Right hindlimb (tissue), 1 donor: ENCODE data around the gene ERH.

ENCODE experiments used
- DNase-seq: peaks from one replicate; pipeline ENCODE4 v3.0.0-alpha.2; 2018

ERH gene

DNA sequence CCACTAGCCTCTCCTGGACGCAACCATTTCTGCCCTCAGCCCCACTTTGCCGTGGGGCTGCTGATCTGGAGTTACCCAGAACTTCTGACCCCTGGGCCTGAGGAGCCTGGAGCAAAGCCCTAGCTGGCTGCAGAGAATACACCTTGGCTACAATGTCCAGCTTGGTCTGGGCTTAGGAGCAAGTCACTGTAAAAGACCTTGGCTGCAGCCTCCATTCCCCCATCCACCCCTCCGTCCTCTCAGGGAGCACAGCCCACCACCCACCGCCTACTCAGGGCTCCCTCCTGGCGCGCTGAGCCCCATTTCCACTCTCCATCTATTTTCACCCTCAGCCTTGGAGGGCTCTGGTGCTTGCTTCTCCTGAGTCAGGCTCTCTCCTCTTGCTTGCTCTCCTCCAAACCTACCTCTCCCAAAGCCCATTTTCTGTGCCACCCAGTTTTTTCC is 42.9 kb downstream of the ERH start:
- DNase-seq = no peak

DNA sequence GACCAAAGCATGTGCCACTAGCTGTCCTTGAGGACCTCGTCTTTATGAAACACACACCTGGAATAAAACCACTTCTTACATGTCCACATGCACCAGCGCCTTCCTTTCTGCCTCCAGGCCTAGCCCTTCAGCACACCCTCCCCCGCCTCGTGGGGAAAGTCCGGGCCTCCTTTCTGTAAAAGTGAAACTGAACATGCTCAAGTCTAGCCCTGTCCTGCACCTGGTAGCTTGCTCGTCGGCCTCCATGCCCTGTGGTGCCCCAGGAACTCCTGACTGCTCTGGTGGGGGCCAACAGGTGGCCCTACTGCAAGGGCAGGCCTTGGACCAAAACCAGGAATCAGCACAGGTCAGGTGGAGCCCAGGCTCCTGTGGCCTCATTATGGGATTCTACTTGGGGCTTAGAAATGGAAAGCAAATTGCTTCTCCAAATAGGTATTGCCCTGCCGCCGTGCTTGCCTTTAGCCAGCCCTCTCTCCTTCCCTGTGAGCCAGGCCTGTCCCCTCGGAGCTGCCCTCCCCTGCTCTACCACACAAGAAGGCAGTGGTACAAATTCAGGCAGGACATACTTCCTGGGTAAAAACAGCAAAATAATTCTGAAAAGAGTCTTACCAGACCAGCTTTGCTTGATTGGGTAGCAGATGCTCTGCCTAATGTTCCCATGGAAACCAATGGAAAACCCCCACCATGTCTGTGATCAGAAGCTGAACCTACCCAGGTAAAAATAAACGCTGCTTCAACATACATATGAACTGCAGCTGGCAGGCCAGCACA is 43.5 kb downstream of the ERH start:
- DNase-seq = no peak

GRCh38 chr14:69353168-69353567 is 44.9 kb downstream of the ERH start:
- no peak for DNase-seq

DNA sequence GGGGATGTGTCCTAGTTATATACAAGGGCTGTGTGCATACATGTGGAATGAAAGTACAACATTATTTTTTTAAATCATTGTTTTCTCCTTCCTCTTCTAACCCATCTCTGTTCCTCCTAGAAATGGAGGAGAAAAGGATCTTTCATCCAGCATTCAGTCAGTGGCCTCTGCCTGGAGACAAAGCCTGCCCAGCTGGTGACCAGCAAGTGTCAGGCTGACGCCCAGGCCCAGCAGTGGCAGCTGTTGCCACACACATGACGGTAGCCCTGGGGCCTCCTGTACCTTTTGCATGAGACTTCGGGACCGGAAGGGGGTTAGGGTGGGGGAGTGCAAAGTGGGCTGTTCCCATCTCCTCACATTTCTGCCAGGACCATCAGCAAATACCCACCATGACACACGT is 46.2 kb downstream of the ERH start:
- DNase-seq = no peak

- DNase-seq = no peak
These were observed 46.7 kb downstream of the ERH start for GRCh38 chr14:69351385-69351784.

GRCh38 chr14:69350892-69351291 is 47.2 kb downstream of the ERH start:
- DNase-seq = no peak

DNA sequence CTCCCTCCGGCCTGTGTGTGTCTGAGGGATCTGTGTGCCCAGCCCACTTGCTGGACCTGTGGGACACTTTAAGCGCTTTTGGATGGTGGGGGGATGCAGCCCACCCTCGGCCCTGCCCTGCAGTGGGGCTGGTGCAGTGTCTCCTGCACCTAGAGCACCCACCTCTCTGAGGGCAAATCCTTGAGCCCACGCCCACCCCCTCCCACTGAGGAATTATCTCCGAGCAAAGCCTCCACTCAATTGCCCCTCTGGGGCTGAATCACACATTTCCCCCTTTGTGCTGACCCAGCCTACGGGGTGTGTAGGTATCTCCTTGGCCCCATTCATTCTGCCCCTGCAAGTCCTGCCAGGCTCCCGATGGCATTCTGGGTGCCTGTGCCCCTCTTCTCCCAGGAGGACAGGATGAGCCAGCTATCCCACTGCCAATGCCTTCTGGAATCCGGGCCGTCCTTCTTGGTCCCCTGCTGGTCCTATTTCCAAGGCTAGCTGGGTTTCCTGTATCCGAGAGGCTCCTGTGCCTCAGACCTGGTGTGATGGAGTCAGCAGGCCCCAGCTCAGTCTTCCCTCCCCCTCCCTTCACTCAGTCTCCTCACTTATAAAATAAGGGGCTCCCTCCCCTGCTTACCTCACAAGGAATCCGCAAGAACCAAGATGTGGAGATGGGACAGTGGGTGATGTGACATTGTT is 48.9 kb downstream of the ERH start:
- no peak for DNase-seq

GRCh38 chr14:69346710-69347109 is 51.4 kb downstream of the ERH start:
- DNase-seq = no peak

GRCh38 chr14:69345402-69345801 is 52.7 kb downstream of the ERH start:
- DNase-seq = no peak

- no peak for DNase-seq
These were observed 53.9 kb downstream of the ERH start for GRCh38 chr14:69344171-69344570.

DNA sequence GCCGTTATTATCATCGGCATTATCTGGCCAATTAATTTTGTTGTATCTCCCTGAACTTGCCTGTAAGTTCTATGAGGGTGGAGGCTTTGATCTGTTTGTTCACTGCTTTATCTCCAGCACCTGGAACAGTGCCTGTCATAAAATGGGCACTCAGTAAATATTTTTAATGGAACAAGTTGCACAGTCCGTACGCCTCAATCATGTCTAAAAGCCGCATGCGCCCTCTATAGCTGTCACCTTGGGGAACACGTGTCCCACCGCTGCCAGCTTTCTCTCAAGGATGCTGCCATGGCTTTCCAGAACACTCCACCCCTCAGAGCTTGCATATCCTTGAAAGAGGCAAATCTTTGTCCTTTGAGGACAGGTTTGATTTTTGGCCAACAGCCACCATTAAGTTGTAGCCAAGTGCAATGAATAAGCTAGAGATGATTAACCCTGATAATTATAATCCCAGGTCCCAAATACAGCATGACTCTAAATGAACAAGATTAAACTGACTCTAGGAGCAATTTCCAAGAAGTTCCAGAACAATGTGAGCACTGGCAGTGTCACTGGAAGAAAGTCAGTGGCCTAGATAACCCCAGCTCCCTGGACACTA is 55.1 kb downstream of the ERH start:
- no peak for DNase-seq

DNA sequence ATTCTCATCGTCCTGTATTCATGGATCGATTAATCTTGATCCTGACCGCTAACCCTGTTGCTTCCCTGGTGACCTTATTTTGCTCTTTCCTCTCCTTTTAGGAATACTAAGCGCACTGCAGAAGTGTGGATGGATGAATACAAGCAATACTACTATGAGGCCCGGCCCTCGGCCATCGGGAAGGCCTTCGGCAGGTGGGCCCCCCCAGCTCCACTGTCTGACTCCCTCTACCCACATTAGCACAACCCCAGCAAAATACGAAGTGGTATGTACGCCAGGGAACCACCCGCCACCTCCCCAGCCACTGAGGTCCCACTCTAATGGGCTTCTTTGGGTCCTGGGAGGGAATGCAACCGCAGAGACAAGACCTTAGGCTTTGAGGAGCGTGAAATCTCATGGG is 58.7 kb downstream of the ERH start:
- DNase-seq = no peak

GRCh38 chr14:69337984-69338383 is 60.1 kb downstream of the ERH start:
- DNase-seq = no peak

GRCh38 chr14:69335371-69335771 is 62.7 kb downstream of the ERH start:
- DNase-seq = no peak

GRCh38 chr14:69334576-69334975 is 63.5 kb downstream of the ERH start:
- DNase-seq = no peak

GRCh38 chr14:69333791-69334337 is 64.2 kb downstream of the ERH start:
- DNase-seq = no peak

DNA sequence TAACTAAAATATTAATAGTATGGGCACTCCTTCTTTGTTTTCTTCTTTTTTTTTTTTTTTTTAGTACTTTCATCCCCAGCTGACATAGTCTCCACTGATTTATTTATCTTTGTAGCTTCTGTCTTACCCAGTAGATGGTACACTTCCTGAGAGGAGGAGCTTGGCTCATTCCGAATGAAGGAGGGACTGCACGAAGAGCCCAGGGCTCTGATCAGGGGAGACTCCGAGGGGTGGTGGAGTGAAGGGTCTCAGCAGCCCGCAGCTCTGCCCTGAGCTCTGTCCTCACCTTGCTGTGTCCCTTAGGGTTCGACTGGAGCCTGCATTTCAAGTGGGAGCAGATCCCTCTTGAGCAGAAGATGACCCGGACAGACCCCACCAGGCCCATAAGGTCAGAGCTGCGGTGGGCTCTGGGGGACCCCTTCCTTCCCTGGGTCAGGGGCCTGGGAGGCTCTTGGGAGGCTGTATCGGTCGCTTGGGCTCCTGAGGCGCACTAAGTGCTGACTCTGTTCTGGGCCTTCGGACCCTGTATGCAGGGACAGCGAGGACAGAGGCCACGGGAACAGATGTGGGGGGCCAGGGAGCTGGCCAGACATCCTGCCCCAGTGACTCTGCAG is 65.2 kb downstream of the ERH start:
- DNase-seq = no peak

- peak; percentile 7 for DNase-seq
These were observed 66.9 kb downstream of the ERH start for GRCh38 chr14:69331206-69331605.
